ENCODE measurements around the gene CPT1B.

DNA sequence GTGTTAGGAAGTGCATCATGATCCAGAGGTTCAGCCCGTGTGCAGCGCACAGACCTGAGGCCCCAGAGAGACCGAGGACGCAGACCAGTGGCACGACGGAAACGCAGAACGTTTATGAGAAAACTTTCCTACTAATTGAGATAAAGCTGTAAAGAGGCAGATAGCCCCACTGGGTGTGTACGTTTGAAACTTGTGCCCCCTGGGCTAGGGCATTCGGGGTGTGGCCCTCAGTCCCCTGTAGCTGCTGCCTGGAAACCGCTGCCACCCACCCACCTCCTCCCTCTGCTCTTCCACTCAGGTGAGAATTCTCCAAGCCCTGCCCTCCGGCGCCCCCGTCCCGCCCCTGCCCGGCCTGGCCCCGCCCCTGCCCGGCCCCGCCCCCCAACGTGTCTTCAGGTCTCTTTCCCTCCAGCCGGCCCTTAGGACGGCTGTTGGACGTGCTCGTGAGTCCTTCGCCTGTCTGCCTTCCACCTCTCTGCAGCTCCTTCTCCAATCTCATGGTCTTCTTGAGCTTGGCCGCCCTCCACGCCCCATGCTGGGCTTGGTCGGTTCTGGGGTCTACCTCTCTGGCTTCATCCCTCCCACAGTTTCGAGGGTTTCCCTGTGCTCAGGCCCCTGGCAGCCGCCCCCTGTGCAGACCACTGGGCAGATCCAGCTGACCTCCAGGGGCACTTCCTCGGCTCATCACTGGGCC is 34.4 kb upstream of the CPT1B start:
- TF ChIP-seq, protein P1, sequence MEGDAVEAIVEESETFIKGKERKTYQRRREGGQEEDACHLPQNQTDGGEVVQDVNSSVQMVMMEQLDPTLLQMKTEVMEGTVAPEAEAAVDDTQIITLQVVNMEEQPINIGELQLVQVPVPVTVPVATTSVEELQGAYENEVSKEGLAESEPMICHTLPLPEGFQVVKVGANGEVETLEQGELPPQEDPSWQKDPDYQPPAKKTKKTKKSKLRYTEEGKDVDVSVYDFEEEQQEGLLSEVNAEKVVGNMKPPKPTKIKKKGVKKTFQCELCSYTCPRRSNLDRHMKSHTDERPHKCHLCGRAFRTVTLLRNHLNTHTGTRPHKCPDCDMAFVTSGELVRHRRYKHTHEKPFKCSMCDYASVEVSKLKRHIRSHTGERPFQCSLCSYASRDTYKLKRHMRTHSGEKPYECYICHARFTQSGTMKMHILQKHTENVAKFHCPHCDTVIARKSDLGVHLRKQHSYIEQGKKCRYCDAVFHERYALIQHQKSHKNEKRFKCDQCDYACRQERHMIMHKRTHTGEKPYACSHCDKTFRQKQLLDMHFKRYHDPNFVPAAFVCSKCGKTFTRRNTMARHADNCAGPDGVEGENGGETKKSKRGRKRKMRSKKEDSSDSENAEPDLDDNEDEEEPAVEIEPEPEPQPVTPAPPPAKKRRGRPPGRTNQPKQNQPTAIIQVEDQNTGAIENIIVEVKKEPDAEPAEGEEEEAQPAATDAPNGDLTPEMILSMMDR (IDR thresholded peaks at IDR 0.05): no peak
- no peak for TF ChIP-seq EZH2 (IDR thresholded peaks at IDR 0.05; ENCODE audit: borderline replicate concordance, insufficient read depth, low read depth, low read length, poor library complexity, severe bottlenecking)
